ENCODE results near the gene CDH13.

The CDH13 gene

GRCh38 chr16:83054283-83054682 is 427.5 kb downstream of the CDH13 start:
- DNase-seq, result no peak
- no peaks in the 10 kb centered on the region for H3K9me2 ChIP-seq (replicated peaks; ENCODE audit: insufficient read depth, low read length)
- H3K4me2 ChIP-seq (ENCODE audit: low read depth, low read length), result no peak overlapping the region
- H3K9ac ChIP-seq (ENCODE audit: low read length), result no peak overlapping the region
- H3K27ac ChIP-seq (ENCODE audit: low read length), result no peak overlapping the region
- H3K4me1 ChIP-seq (ENCODE audit: low read length), result no peaks in the 10 kb centered on the region
- H4K20me1 ChIP-seq (ENCODE audit: insufficient read depth, low read length), result no peaks in the 10 kb centered on the region
- TF ChIP-seq, protein P1, sequence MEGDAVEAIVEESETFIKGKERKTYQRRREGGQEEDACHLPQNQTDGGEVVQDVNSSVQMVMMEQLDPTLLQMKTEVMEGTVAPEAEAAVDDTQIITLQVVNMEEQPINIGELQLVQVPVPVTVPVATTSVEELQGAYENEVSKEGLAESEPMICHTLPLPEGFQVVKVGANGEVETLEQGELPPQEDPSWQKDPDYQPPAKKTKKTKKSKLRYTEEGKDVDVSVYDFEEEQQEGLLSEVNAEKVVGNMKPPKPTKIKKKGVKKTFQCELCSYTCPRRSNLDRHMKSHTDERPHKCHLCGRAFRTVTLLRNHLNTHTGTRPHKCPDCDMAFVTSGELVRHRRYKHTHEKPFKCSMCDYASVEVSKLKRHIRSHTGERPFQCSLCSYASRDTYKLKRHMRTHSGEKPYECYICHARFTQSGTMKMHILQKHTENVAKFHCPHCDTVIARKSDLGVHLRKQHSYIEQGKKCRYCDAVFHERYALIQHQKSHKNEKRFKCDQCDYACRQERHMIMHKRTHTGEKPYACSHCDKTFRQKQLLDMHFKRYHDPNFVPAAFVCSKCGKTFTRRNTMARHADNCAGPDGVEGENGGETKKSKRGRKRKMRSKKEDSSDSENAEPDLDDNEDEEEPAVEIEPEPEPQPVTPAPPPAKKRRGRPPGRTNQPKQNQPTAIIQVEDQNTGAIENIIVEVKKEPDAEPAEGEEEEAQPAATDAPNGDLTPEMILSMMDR (IDR thresholded peaks at IDR 0.05; ENCODE audit: low read length), result no peak
- no peaks in the 10 kb centered on the region for H3F3A ChIP-seq (ENCODE audit: insufficient read depth, low read length)
- H3K36me3 ChIP-seq (replicated peaks; ENCODE audit: insufficient read depth, low read length), result no peaks in the 10 kb centered on the region
- no peaks in the 10 kb centered on the region for H3K27me3 ChIP-seq (replicated peaks; ENCODE audit: insufficient read depth, low read length)
- H2AFZ ChIP-seq (ENCODE audit: low read length), result no peak overlapping the region
- no peaks in the 10 kb centered on the region for H3K9me3 ChIP-seq (replicated peaks; ENCODE audit: insufficient read depth, low read length)
- H3K79me2 ChIP-seq (ENCODE audit: low read length), result no peaks in the 10 kb centered on the region
- no peak overlapping the region for H3K4me3 ChIP-seq (ENCODE audit: low read length)

GRCh38 chr16:83058376-83058775 is 431.6 kb downstream of the CDH13 start:
- Histone ChIP-seq H3K9me3 (replicated peaks; ENCODE audit: insufficient read depth, low read length) (no peaks in the 10 kb centered on the region), H3F3A (ENCODE audit: insufficient read depth, low read length) (no peaks in the 10 kb centered on the region), H3K9ac (ENCODE audit: low read length) (no peak overlapping the region), H3K4me1 (ENCODE audit: low read length) (no peaks in the 10 kb centered on the region), H2AFZ (ENCODE audit: low read length) (no peak overlapping the region), H3K9me2 (replicated peaks; ENCODE audit: insufficient read depth, low read length) (no peaks in the 10 kb centered on the region), H3K4me3 (ENCODE audit: low read length) (no peak overlapping the region), H3K36me3 (replicated peaks; ENCODE audit: insufficient read depth, low read length) (no peaks in the 10 kb centered on the region), H3K27me3 (replicated peaks; ENCODE audit: insufficient read depth, low read length) (no peaks in the 10 kb centered on the region), H4K20me1 (ENCODE audit: insufficient read depth, low read length) (no peaks in the 10 kb centered on the region), H3K27ac (ENCODE audit: low read length) (no peak overlapping the region), H3K79me2 (ENCODE audit: low read length) (no peaks in the 10 kb centered on the region), H3K4me2 (ENCODE audit: low read depth, low read length) (no peak overlapping the region)
- TF ChIP-seq EZH2phosphoT487 (IDR thresholded peaks at IDR 0.05; ENCODE audit: low read length), result no peak
- TF ChIP-seq, protein P1 (IDR thresholded peaks at IDR 0.05; ENCODE audit: low read length), result no peak
- no peak for TF ChIP-seq EZH2 (optimal IDR thresholded peaks at IDR 0.05; ENCODE audit: low read depth, low read length)
- no peak for DNase-seq

GRCh38 chr16:83059237-83059636 is 432.5 kb downstream of the CDH13 start:
- Histone ChIP-seq H3K4me2 (ENCODE audit: low read depth, low read length) (no peak overlapping the region), H3K4me1 (ENCODE audit: low read length) (no peaks in the 10 kb centered on the region), H2AFZ (ENCODE audit: low read length) (no peak overlapping the region), H3K36me3 (replicated peaks; ENCODE audit: insufficient read depth, low read length) (no peaks in the 10 kb centered on the region), H4K20me1 (ENCODE audit: insufficient read depth, low read length) (no peaks in the 10 kb centered on the region), H3K9me2 (replicated peaks; ENCODE audit: insufficient read depth, low read length) (no peaks in the 10 kb centered on the region), H3K4me3 (ENCODE audit: low read length) (no peak overlapping the region), H3K9me3 (replicated peaks; ENCODE audit: insufficient read depth, low read length) (no peaks in the 10 kb centered on the region), H3K27me3 (replicated peaks; ENCODE audit: insufficient read depth, low read length) (no peaks in the 10 kb centered on the region), H3K9ac (ENCODE audit: low read length) (no peak overlapping the region), H3K79me2 (ENCODE audit: low read length) (no peaks in the 10 kb centered on the region), H3F3A (ENCODE audit: insufficient read depth, low read length) (no peaks in the 10 kb centered on the region), H3K27ac (ENCODE audit: low read length) (no peak overlapping the region)
- DNase-seq, result no peak
- TF ChIP-seq EZH2phosphoT487 (IDR thresholded peaks at IDR 0.05; ENCODE audit: low read length) (no peak), EZH2 (optimal IDR thresholded peaks at IDR 0.05; ENCODE audit: low read depth, low read length) (no peak)
- TF ChIP-seq, protein P1 (IDR thresholded peaks at IDR 0.05; ENCODE audit: low read length), result no peak
